Posterior cingulate gyrus (tissue), 11 donors: ENCODE measurements around the gene ACOX3.
"Not testable (repeated sequence)": the region's sequence is repeated elsewhere in the genome, so short reads cannot be mapped to it uniquely, and the experiment has no call there.

ENCODE experiments used
- DNase-seq, 10 donors: peaks; one replicate each; pipeline versions ENCODE4 v3.0.0 to v3.0.0-alpha.2; 2020 to 2021; ENCODE audit warnings: mixed read lengths in 3 of 10
- intact Hi-C: fragments of 100-400 bp; cut with DNase I; formaldehyde crosslinking; loops from one replicate; pipeline ENCODE4 v1.15.1; 2023

ACOX3 gene

DNA sequence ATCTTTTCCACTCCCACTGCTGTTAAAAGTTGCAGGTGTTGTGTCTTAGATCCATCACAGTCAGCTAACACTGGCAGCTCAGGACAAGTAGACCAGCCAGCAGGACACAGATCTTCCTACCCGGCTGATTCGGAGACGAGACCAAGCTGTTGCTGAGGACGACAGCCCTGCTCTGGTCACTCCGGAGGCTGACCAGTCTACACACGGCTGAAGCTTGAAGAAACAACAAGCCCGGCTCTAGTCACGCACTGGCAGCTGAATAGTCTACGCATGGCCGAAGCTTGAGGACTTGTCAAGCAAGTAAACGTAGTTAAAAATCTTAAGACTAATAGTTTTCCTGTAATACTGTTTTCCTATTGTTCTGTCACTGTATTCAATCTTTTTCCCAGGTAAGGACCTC, 1.8 kb downstream of the ACOX3 start:
- intact Hi-C loops, result no loop called here
- no peak for DNase-seq

GRCh38 chr4:8437281-8437680, 3.2 kb downstream of the ACOX3 start:
- intact Hi-C loops, result no loop called here
- DNase-seq, result no peak

- intact Hi-C loops, result no loop called here
- DNase-seq, result no peak
Measured at GRCh38 chr4:8435656-8436121, 4.8 kb downstream of the ACOX3 start.

GRCh38 chr4:8434251-8435073, 6.1 kb downstream of the ACOX3 start:
- intact Hi-C loops, result no loop called here
- no peak for DNase-seq

DNA sequence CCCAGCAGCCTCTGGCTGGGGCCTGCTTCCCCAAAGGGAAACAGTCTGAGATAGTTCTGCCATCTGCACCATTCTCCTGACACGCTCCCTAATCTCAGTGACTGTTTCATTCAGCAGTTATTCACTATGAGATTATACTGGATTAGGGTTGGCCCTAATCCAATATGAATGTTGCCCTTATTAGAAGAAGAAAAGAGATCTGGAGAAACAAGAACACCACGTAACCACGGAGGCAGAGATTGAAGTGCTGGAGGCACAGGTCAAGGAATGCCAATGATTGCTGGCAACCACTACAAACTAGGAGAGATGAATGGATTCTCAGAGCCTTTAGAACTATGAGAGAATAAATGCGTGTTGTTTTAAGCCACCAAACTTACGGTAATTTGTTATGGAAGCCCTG, 7.4 kb downstream of the ACOX3 start:
- intact Hi-C loops, result no loop called here
- no peak for DNase-seq

DNA sequence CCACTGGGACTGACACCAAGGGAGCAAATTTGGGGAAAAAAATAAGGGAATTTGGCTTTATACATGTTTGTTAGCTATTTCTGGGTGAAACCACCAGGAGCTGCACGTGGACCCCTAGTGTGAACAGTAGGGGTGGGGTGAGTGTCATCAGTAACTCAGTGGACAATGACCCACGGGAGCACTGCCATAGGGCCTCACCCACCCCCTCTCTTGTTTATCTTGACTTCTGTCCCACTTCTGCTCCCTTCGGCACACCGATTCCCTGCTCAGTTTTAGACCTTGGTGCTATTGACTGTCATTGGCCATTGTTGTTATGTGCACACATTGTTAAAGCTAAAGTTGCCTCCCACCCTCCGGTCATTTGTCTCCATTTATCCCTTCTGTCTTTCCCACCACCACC, 9.0 kb downstream of the ACOX3 start:
- intact Hi-C loops, result no loop called here
- no peak for DNase-seq

- peak; percentile 79 to 98 (median 91) for DNase-seq
Measured at GRCh38 chr4:8428288-8429097, 12.0 kb downstream of the ACOX3 start.

GRCh38 chr4:8427761-8428287, 12.7 kb downstream of the ACOX3 start:
- intact Hi-C loops, result loop anchor here (1.0 kb wide), 1 partner anchor 12 kb away; the partner anchor contains the start of genes ACOX3 and TRMT44
- DNase-seq, result peak in 1 of 10 donors; percentile 80

More at GRCh38 chr4:8428288-8429097, 12.0 kb downstream of the ACOX3 start:
- intact Hi-C loops, result loop anchor here (1.0 kb wide), 1 partner anchor 12 kb away; the partner anchor contains the start of genes ACOX3 and TRMT44

DNA sequence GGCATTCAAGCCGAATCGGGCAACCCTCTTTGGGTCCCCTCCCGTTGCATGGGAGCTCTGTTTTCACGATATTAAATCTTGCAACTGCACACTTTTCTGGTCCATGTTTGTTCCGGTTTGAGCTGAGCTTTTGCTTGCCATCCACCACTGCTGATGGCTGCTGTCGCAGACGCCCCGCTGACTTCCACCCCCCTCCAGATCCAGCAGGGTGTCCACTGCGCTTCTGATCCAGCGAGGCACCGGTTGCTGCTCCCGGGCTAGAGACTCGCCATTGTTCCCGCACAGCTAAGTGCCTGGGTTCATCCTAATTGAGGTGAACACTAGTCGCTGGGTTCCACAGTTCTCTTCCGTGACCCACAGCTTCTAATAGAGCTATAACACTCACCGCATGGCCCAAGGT, 13.3 kb downstream of the ACOX3 start:
- DNase-seq, result peak in 2 of 10 donors; percentile 60
- intact Hi-C loops, result no loop called here

DNA sequence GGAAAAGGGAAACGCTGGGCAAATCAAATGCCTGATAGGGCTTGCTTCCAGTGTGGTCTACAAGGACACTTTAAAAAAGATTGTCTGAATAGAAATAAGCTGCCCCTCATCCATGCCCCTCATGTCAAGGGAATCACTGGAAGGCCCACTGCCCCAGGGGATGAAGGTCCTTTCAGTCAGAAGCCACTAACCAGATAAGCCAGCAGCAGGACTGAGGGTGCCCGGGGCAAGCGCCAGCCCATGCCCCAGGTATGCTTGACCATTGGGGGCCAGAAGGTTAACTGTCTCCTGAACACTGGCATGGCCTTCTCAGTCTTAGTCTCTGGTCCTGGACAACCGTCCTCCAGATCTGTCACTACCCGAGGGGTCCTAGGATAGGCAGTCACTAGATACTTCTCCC, 17.7 kb downstream of the ACOX3 start:
- intact Hi-C loops, result no loop called here
- no peak for DNase-seq

DNA sequence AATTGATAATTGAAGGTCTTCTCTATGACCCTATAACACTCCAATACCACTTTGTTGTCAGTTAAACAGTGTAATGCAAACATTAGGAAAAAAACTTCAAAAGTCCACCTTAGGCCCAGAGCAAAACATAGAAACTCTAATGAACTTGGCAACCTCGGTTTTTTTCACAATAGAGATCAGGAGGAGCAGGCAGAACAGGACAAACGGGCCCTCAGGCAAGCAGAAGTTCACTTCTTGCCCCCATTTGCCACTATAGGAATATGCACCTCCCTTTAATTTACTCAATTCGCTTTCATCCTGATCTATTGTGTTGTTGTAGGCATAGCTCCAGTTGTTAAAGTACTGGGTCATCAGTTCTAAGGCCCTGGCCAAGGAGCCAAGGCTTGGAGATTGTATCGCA, 18.2 kb downstream of the ACOX3 start:
- DNase-seq, result no peak
- intact Hi-C loops, result no loop called here

- DNase-seq, intact Hi-C loops: not testable (repeated sequence)
Measured at GRCh38 chr4:8420151-8420550, 20.4 kb downstream of the ACOX3 start.

GRCh38 chr4:8419222-8420041, 21.1 kb downstream of the ACOX3 start:
- DNase-seq, result peak in 1 of 10 donors; percentile 76
- intact Hi-C loops, result no loop called here

DNA sequence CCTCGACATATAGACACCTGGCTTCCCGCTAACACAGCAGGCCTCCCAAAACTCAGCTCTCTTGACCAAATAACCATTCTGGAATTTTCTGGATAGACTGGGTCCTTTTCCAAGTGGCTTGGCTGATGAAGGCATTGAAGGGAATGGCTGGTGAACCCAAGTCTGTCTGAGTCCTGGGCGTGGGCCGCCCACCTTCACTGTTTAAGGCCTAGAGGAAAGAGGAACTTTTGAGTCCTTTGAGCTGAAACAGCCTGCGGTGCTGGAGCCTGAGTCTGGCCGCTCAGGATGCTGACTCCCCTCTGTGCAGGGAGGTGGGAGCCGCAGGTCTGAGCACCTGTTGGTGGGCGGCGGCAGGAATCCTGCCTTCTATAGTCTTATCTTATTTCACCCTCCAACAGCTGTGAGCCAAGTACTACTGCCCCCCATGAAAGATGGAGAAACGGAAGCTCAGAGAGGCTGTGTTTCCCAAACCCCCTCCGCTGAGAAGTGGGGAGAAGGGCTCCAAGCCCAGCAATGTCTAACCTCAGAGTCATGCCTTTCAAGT, 23.4 kb downstream of the ACOX3 start:
- intact Hi-C loops, result no loop called here
- no peak for DNase-seq

DNA sequence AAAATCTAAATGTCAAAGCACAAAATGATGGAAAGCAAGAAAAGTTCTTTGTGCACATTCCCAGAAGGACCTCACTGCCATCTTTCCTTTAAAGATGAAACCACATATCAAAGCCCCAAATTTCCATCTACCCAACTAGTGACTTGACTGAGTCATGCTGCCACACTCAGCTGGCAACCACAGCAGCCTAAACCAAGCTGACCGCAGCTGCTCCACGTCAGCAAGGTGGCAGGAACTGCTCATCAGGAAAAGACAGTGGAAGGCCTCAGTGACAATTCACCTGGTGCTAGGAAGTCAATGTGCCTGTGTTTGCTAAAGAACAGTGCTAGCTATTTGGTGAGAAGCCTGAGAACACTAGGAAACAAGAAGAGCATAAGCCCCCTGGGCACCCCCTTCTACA, 26.1 kb downstream of the ACOX3 start:
- intact Hi-C loops, result no loop called here
- no peak for DNase-seq

DNA sequence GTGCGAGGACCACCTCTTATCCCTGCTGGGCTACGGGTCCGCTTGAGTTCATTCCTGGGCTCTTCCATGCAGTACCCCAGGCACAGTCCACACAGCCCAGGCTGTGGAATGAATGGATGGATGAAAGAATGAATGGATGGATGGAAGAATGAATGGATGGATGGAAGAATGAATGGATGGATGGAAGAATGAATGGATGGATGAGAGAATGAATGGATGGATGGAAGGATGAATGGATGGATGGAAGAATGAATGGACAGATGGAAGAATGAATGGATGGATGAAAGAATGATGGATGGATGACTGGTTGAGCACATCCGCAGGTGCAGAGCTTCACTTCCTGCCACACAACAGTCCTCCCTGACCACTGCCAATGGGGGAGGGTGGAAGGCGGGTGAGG, 28.2 kb downstream of the ACOX3 start:
- intact Hi-C loops, result no loop called here

GRCh38 chr4:8411351-8412180, 29.0 kb downstream of the ACOX3 start:
- DNase-seq, result peak in 2 of 10 donors; percentile 58 to 80
- intact Hi-C loops, result no loop called here

More for the DNA sequence above, 28.2 kb downstream of the ACOX3 start:
- peak in 1 of 10 donors; percentile 7 for DNase-seq

GRCh38 chr4:8410641-8411271, 29.8 kb downstream of the ACOX3 start:
- intact Hi-C loops, result no loop called here
- peak in 3 of 10 donors; percentile 41 to 88 (median 80) for DNase-seq
